Stimulated activated CD8-positive, alpha-beta memory T cell treated with anti-CD3 and anti-CD28 coated beads, Interleukin-7, amount 100 ng/mL, for 1 hour (primary cell): ENCODE data around the gene ALPI.
A peak's percentile ranks its signal among the peaks of the same experiment; 100 is the strongest.
"Not testable (repeated sequence)": the region's sequence is repeated elsewhere in the genome, so short reads cannot be mapped to it uniquely, and the experiment has no call there.

Experiments
- DNase-seq, 2 donors: peaks; one replicate each; pipeline ENCODE4 v3.0.0-alpha.2; 2020; ENCODE audit warnings: low read depth in 2 of 2

Gene ALPI

GRCh38 chr2:232441922-232442321, 14.0 kb upstream of the ALPI start:
- not testable (repeated sequence) for DNase-seq

GRCh38 chr2:232442431-232442830, 13.5 kb upstream of the ALPI start:
- DNase-seq: not testable (repeated sequence)

DNA sequence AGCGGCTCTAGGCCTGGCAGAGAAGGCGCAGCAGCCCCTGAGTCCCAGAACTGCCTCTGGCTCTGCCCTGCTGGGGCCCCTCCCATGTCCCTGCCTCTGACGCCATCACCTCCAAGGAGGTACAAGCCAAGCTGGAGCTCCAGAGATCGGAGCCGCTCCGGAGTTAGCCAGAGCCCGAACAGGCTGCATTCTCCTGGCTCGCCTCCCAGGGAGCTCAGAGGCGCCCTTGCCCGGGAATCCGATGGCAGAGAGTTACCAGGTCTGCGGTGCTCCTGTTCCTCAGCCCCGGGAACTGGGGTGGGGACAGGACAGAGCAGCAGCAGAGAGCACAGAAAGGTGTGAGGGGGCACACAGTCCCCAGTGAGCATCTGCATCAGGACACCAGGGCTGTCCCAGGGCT, 12.9 kb upstream of the ALPI start:
- DNase-seq: not testable (repeated sequence)

- DNase-seq: not testable (repeated sequence)
These were observed 12.1 kb upstream of the ALPI start for GRCh38 chr2:232443669-232444408.

DNA sequence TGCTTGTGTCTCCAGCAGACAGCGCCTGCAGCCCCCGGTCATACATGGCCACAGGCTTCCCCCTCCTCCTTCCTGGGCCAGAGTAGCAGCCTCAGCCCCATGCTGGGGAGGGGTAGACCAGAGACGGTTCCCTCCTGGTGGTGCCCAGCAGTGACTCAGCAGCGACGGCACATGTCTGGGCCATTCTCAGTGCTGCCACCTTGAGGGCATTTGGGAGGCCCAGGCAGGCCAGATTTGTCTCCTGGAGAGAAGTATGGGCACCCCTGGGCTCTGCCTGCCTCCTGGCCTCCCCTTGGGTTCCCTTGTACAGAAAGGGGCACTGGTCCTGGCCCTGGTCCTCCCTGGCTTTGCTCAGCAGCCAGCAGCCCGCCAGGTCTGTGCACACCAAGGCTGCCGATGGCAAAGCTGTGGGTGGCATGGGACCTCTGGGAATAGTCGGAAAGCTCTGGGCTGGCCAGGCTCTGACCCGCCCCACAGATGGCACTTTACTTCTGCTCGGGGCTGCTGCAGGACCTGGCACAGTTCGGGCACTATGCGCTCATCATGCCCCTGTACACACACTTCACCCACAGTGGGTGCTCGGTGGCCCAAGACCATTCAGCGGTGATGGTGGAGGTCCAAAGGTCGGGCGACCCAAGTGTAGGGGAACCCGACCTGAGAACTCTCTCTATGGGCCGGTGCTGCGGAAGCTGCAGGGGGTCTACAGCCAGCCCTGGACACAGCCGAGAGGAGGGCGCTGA, 11.4 kb upstream of the ALPI start:
- DNase-seq: peak in 1 of 2 donors; percentile 31

GRCh38 chr2:232445149-232445885, 10.6 kb upstream of the ALPI start:
- DNase-seq: not testable (repeated sequence)

GRCh38 chr2:232446266-232446777, 9.6 kb upstream of the ALPI start:
- DNase-seq: not testable (repeated sequence)

- DNase-seq: no peak
These were observed 8.8 kb upstream of the ALPI start for GRCh38 chr2:232447091-232447620.

- no peak for DNase-seq
These were observed 8.2 kb upstream of the ALPI start for GRCh38 chr2:232447638-232448303.

GRCh38 chr2:232448304-232448690, 7.7 kb upstream of the ALPI start:
- DNase-seq: no peak

DNA sequence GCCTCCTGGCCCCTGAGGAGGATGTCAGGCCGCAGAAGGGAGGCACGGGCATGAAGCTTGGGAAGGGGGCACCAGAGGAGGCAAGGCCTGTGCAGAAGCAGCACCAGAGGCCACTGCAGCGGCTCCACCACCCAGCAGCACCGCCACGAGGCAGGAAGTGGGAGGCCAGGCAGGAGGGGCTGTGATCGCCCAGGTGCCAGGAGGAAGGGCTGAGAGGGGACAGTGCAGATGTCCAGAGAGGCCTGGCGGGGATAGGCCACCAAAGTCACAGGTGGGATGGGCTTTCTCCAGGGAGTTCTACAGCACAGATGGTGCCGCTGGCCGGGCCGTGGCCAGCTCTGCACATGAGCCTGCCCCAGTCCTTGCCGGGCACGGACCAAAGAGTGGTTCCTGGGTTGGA, 6.0 kb upstream of the ALPI start:
- no peak for DNase-seq

DNA sequence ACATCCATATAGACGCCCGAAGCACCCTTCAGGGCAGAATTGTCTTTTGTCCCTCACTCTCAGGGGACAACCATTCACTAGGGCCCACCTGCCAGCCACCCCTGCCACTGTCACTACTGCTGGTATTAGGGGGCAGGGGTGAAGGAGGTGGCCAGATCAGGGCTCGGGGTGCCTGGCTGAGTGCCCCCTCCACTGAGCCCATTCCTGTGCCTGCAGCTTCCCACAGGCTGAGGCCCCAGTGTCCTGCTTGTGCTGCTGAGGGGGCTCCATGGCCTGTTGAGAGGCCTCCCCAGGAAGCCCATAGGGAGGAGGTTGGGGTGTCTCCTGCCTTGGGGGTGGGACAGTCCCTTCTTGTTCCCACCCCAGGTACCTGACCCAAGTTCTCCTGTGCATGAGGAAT, 4.3 kb upstream of the ALPI start:
- not testable (repeated sequence) for DNase-seq

DNA sequence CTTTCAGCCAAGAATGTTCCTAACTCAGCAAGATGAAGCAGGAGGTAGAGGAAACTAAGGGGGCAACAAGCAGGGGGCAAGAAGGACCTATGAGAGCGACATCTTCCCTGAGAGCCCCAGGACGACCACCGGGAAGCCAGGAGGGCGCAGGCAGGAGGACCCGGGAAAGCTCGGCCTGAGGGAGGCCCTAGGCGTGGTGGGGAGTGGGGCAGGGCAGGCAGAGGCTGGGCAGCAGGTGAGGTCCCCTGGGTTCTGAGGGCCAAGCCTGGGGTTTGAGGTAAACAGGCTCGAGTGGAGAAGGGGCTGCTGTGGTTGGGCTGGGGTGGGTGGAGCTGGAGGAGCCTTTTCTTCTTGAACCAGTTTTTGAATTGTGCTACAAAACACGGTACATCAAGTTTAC, 1.3 kb upstream of the ALPI start:
- DNase-seq: no peak

DNA sequence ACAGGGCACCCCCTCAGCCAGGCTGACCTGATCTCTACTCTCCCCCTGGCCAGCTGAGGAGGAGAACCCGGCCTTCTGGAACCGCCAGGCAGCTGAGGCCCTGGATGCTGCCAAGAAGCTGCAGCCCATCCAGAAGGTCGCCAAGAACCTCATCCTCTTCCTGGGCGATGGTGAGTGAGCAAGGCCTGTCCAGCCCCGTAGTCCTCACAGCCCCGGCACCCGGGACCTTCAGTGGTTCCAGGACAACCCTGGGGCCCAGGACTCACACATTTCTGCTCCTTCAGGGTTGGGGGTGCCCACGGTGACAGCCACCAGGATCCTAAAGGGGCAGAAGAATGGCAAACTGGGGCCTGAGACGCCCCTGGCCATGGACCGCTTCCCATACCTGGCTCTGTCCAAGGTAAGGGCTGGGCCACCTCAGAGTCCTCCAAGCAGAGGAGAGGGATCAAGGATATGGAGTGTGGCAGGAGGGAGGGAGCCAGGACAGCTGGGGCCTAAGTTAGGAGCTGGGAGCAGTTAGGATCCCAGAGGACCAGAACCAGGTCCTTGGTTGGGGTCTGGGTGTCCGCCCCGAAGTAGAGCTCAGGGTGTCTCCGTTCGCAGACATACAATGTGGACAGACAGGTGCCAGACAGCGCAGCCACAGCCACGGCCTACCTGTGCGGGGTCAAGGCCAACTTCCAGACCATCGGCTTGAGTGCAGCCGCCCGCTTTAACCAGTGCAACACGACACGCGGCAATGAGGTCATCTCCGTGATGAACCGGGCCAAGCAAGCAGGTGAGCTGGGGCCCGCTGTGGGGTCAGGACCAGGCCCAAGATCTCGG, 555 bp downstream of the ALPI start:
- no peak for DNase-seq

DNA sequence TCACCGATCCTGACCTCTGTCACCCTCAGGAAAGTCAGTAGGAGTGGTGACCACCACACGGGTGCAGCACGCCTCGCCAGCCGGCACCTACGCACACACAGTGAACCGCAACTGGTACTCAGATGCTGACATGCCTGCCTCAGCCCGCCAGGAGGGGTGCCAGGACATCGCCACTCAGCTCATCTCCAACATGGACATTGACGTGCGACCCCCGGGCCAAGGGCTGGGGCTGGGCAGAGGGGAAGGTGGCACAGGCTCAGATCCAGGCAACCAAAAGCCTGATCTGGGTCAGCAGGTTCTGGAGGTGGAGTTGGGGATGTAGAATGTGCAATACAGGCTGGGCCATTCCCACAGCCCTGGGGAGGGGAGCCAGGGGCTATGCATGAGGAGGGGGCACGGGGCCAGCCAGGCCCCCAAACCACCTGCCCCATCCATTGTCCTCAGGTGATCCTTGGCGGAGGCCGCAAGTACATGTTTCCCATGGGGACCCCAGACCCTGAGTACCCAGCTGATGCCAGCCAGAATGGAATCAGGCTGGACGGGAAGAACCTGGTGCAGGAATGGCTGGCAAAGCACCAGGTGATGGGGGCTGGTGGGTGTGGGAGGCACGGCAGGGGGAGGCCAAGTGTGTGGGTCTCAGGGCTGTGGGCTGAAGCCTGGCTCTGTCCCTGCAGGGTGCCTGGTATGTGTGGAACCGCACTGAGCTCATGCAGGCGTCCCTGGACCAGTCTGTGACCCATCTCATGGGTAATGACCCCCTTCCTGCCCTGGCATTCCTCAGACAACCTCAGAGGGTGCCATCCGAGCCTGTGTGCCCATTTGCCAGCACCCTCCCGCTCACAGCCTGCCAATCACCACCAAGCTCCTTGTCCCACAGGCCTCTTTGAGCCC, 1.4 kb downstream of the ALPI start:
- no peak for DNase-seq

GRCh38 chr2:232458051-232458660, 2.2 kb downstream of the ALPI start:
- DNase-seq: no peak

- DNase-seq: no peak
These were observed 2.9 kb downstream of the ALPI start for GRCh38 chr2:232458661-232459418.

- no peak for DNase-seq
These were observed 3.6 kb downstream of the ALPI start for GRCh38 chr2:232459419-232460035.
